Measurements from ENCODE around the gene TWNK.

TWNK gene
- total RNA-seq = 4.0 to 85.4 (median 20.5) reads per million in 9 experiments

- ATAC-seq (replicated peaks) = peak; percentile 97
- Mint-ChIP-seq H3K9me3 (no peaks in the 10 kb centered on the region), H3K27ac (peak within 1 kb of the TSS; percentile 88 to 94), H3K4me3 (peak within 1 kb of the TSS; percentile 91 to 93), H3K4me1 (ENCODE audit: low read depth in 2 of 2) (peaks cover 27 to 31% of the 10 kb centered on the region in 2 donors), H3K27me3 (no peaks in the 10 kb centered on the region), H3K36me3 (ENCODE audit: insufficient read depth) (peaks cover 17% of the 10 kb centered on the region)
- DNase-seq = peak; percentile 80 to 81 (median 80)
Measured at GRCh38 chr10:100986952-100987684, at the start of gene TWNK, which contains the start of gene MRPL43. Gene TWNK, plus strand, starts transcription at chr10:100987543. Its CDS starts 668 bp downstream, at chr10:100988211. Gene MRPL43, minus strand, starts transcription at chr10:100987497. Its CDS starts 54 bp downstream, at chr10:100987443.

DNA sequence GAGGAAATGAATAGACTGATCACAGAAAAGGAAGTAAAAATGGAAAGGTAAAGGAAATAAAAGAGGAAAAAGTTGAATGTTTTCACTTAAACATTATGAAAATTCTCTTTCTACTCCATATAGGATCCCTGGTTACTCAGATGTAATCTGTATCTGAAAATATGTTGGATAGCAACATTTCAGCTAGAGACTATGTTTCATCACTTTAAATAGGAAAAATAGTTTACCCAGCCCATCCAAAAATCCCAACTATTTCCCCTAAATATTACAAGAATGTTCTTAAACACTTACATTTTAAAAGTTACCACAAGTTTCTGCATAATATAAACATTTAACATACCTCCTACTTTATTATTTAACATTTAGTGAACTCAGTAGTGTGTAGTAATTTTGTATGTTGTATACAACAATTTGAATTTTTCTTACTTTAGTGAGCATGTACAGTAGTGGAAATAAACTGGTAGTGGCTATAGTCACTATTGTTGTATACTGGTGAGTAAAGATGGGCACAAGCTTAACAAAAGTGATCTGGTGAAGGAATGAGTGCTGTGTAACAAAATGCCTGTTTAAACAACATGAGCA lies 47.5 kb upstream of the TWNK start:
- Mint-ChIP-seq H3K27ac (no peak overlapping the region), H3K27me3 (no peaks in the 10 kb centered on the region), H3K9me3 (no peaks in the 10 kb centered on the region), H3K36me3 (ENCODE audit: insufficient read depth) (peaks cover 56% of the 10 kb centered on the region), H3K4me1 (ENCODE audit: low read depth in 2 of 2) (peaks cover 0 to 13% of the 10 kb centered on the region in 2 donors), H3K4me3 (no peak overlapping the region)
- ATAC-seq (replicated peaks) = no peak
- DNase-seq = no peak

DNA sequence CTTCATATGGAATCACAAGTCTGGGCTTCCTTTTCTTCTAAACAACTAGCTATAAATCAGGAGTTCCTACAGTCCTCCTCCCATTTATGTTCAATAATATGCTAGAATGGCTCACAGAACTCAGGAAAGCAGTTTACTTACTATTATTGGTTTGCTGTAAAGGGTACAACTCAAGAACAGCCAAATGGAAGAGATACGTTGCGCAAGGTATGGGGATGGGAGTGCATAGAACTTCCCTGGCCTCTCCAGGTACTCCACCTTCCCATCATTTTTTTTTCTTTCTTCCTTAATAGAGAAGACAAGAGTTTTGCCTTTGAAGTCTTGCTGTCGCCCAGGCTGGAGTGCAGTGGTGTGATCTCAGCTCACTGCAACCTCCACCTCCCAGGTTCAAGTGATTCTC lies 45.1 kb upstream of the TWNK start:
- no peak overlapping the region for H3K27ac Mint-ChIP-seq
- H3K4me3 Mint-ChIP-seq = no peak overlapping the region
- peaks cover 62% of the 10 kb centered on the region for H3K36me3 Mint-ChIP-seq (ENCODE audit: insufficient read depth)
- peaks cover 0 to 13% of the 10 kb centered on the region in 2 donors for H3K4me1 Mint-ChIP-seq (ENCODE audit: low read depth in 2 of 2)
- ATAC-seq (replicated peaks) (no peak), DNase-seq (no peak)
- H3K27me3 Mint-ChIP-seq = no peaks in the 10 kb centered on the region
- H3K9me3 Mint-ChIP-seq = no peaks in the 10 kb centered on the region

DNA sequence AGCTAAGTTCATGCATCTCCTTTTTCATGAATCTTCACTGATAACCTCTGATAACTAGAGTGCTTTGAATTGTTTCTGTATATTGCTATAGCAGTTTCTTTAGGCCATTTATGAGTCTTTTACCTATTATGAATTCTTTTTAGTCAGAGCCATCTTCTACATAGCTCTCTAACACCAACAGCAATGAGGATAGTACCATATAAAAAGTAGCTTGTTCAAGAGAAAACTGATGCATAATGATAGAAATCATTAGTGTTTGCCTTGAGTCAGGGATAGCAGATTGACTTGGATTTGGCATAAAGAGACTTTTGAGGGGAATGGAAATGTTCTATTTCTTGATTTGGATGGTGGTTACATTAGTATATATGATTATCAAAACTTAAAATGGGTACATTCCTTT lies 43.8 kb upstream of the TWNK start:
- H3K27me3 Mint-ChIP-seq = no peaks in the 10 kb centered on the region
- ATAC-seq (replicated peaks) (no peak), DNase-seq (no peak)
- no peaks in the 10 kb centered on the region for H3K9me3 Mint-ChIP-seq
- H3K4me1 Mint-ChIP-seq (ENCODE audit: low read depth in 2 of 2) = peaks cover 0 to 13% of the 10 kb centered on the region in 2 donors
- peak overlapping the region in 1 of 2 donors; percentile 89 for H3K27ac Mint-ChIP-seq
- H3K4me3 Mint-ChIP-seq = no peak overlapping the region
- H3K36me3 Mint-ChIP-seq (ENCODE audit: insufficient read depth) = peaks cover 60% of the 10 kb centered on the region

- Mint-ChIP-seq H3K36me3 (ENCODE audit: insufficient read depth) (peaks cover 67% of the 10 kb centered on the region), H3K4me3 (no peak overlapping the region), H3K9me3 (no peaks in the 10 kb centered on the region), H3K27ac (no peak overlapping the region), H3K27me3 (no peaks in the 10 kb centered on the region), H3K4me1 (ENCODE audit: low read depth in 2 of 2) (peaks cover 0 to 13% of the 10 kb centered on the region in 2 donors)
- ATAC-seq (replicated peaks) = no peak
- no peak for DNase-seq
Measured at GRCh38 chr10:100945754-100946153, 41.6 kb upstream of the TWNK start.

DNA sequence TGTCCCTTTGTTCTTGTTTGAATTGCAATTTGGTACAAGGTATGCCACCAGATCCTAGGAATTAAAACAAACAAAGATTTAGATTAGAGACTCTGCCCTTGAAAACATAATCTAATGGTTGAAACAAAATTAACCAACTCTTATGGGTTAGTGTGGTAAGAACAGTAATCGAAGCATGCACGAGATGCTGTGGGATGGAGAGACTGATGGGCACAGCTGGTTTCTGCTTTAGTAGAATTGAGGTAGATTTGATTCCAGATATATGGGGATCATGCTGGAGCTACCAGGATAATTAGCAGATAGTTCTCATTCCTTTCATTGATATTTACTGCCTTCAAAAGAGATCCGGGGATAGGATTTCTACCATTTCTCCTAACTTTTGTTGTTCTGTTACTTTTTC lies 38.4 kb upstream of the TWNK start:
- Mint-ChIP-seq H3K4me1 (ENCODE audit: low read depth in 2 of 2) (peaks cover 0 to 3% of the 10 kb centered on the region in 2 donors), H3K27ac (no peak overlapping the region), H3K27me3 (no peaks in the 10 kb centered on the region), H3K9me3 (no peaks in the 10 kb centered on the region), H3K36me3 (ENCODE audit: insufficient read depth) (peaks cover 87% of the 10 kb centered on the region), H3K4me3 (no peak overlapping the region)
- DNase-seq (no peak), ATAC-seq (replicated peaks) (no peak)

DNA sequence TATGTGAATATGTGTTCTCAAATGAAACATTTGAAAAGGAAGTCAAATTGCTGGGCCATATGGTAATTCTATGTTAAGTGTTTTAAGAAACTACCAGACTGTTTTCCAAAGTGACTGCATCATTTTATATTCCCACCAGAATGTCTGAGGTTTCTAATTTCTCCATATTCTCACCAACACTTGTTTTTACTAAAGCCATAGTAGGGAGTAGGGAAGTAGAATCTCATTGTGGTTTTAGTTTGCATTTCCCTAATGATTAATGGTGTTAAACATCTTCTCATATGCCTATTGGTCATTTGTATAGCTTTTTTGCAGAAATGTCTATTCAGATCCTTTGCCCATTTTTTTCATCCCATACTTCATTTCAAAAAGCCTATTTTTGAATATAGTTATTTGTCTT lies 27.1 kb upstream of the TWNK start:
- ATAC-seq (replicated peaks) = no peak
- Mint-ChIP-seq H3K36me3 (ENCODE audit: insufficient read depth) (peaks cover 60% of the 10 kb centered on the region), H3K27me3 (no peaks in the 10 kb centered on the region), H3K27ac (no peak overlapping the region), H3K4me1 (ENCODE audit: low read depth in 2 of 2) (no peaks in the 10 kb centered on the region), H3K4me3 (no peak overlapping the region), H3K9me3 (no peaks in the 10 kb centered on the region)
- DNase-seq = no peak

DNA sequence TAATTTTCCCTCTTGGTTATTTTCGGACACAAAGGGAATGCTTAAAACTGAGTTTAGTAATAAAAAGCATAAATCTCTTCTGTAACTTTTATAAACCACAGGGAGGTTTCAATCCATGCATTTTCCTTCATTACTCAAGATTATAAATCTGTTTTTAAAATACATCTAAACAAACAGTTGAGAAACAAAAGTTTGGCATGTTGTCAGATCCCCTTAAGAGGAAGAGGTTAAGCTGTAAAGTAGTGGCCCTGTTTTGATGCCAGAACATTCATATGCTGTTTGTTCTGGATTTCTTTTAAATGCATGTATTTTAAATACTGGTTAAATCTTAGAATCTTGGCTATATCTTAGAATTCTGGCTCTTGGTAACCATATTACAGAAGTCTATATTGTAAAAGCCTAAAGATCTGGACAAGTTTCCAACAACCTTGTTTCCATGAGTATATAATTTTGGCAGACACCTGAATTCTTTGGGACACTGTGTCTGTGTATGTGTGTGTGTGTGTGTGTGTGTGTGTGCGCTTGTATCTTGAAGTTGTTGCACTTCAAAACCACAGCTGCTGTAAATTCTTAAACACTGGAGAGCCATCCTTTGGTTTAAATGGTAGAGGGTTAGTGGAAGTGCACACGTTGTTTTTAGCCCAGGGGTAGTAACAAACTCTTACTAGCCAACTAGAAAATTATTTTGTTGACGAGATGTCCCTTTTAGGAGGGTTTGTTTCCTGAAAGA lies 24.8 kb upstream of the TWNK start:
- H3K4me3 Mint-ChIP-seq = no peak overlapping the region
- peaks cover 43% of the 10 kb centered on the region for H3K36me3 Mint-ChIP-seq (ENCODE audit: insufficient read depth)
- no peaks in the 10 kb centered on the region for H3K9me3 Mint-ChIP-seq
- H3K27me3 Mint-ChIP-seq = no peaks in the 10 kb centered on the region
- no peaks in the 10 kb centered on the region for H3K4me1 Mint-ChIP-seq (ENCODE audit: low read depth in 2 of 2)
- ATAC-seq (replicated peaks) = no peak
- DNase-seq = no peak
- no peak overlapping the region for H3K27ac Mint-ChIP-seq

- H3K4me3 Mint-ChIP-seq = no peak overlapping the region
- H3K27ac Mint-ChIP-seq = no peak overlapping the region
- peaks cover 6 to 8% of the 10 kb centered on the region in 2 donors for H3K4me1 Mint-ChIP-seq (ENCODE audit: low read depth in 2 of 2)
- DNase-seq (no peak), ATAC-seq (replicated peaks) (no peak)
- H3K9me3 Mint-ChIP-seq = no peaks in the 10 kb centered on the region
- H3K36me3 Mint-ChIP-seq (ENCODE audit: insufficient read depth) = peaks cover 34% of the 10 kb centered on the region
- no peaks in the 10 kb centered on the region for H3K27me3 Mint-ChIP-seq
Measured at GRCh38 chr10:100963826-100964225, 23.5 kb upstream of the TWNK start.

DNA sequence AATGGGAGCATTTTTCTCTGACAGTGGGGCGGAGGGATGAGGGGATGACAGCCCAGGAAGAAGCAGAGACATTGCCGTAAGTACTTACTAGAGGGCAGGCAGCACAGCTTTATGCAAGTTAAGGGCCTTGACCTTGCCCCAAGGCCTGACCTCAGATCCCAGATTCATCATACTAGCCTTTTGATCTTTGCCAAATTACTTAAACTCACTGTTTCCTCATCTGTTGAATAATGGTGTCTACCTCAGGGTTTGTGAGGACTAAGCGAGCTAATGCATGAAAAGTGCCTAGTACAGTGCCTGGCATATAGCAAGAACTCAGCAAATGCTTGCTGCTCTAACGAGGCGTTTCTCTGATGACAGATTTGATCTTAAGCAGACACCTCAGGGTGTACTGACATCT lies 21.5 kb upstream of the TWNK start:
- peaks cover 22% of the 10 kb centered on the region for H3K36me3 Mint-ChIP-seq (ENCODE audit: insufficient read depth)
- ATAC-seq (replicated peaks) = no peak
- H3K27me3 Mint-ChIP-seq = no peaks in the 10 kb centered on the region
- H3K9me3 Mint-ChIP-seq = no peaks in the 10 kb centered on the region
- DNase-seq = no peak
- H3K4me3 Mint-ChIP-seq = no peak overlapping the region
- peaks cover 9 to 18% of the 10 kb centered on the region in 2 donors for H3K4me1 Mint-ChIP-seq (ENCODE audit: low read depth in 2 of 2)
- no peak overlapping the region for H3K27ac Mint-ChIP-seq

GRCh38 chr10:100966887-100967286 lies 20.5 kb upstream of the TWNK start:
- Mint-ChIP-seq H3K4me3 (no peak overlapping the region), H3K27me3 (no peaks in the 10 kb centered on the region), H3K27ac (no peak overlapping the region), H3K4me1 (ENCODE audit: low read depth in 2 of 2) (peaks cover 9 to 18% of the 10 kb centered on the region in 2 donors), H3K9me3 (no peaks in the 10 kb centered on the region), H3K36me3 (ENCODE audit: insufficient read depth) (peaks cover 14% of the 10 kb centered on the region)
- ATAC-seq (replicated peaks) = no peak
- DNase-seq = no peak

- H3K4me3 Mint-ChIP-seq = no peak overlapping the region
- peaks cover 10% of the 10 kb centered on the region for H3K36me3 Mint-ChIP-seq (ENCODE audit: insufficient read depth)
- no peaks in the 10 kb centered on the region for H3K27me3 Mint-ChIP-seq
- ATAC-seq (replicated peaks) = no peak
- no peak overlapping the region for H3K27ac Mint-ChIP-seq
- no peak for DNase-seq
- no peaks in the 10 kb centered on the region for H3K9me3 Mint-ChIP-seq
- peaks cover 9 to 18% of the 10 kb centered on the region in 2 donors for H3K4me1 Mint-ChIP-seq (ENCODE audit: low read depth in 2 of 2)
Measured at GRCh38 chr10:100967332-100967731, 20.0 kb upstream of the TWNK start.

DNA sequence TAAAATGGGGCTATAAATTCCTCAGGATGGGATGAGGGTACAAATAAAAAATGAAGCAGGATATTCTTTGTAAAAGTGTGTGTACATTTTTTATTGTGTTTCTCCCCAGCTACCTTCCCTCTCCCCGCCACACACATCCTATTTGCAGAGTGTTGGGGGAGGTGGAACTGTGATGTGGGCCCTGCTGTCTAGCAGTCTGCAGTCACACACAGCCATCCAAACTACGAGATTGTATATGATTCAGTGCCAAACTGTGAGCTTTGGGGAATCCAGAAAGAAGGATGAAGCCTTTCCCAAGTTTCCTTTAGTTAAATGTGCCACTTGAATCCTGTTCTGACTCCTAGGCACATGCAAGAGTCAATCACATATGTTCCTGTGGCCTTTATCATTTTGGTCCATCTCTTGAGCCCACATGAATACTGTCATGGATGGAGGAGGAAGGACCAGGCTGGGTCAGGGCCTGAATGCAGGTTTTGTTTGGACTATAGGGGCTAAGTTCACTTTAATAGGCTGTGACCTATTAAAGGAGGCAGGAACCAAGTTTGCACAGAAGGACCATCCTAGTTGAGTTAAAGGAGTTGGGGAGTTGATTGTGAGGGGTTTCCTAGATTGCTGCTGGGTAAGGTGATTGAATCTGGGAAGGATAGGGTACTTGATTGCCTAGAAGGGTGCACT lies 19.1 kb upstream of the TWNK start:
- Mint-ChIP-seq H3K36me3 (ENCODE audit: insufficient read depth) (peaks cover 6% of the 10 kb centered on the region), H3K9me3 (no peaks in the 10 kb centered on the region), H3K27ac (peak overlapping the region in 1 of 2 donors; percentile 52), H3K4me1 (ENCODE audit: low read depth in 2 of 2) (peaks cover 9 to 18% of the 10 kb centered on the region in 2 donors), H3K27me3 (no peaks in the 10 kb centered on the region), H3K4me3 (peak overlapping the region; percentile 62 to 68)
- ATAC-seq (replicated peaks) = no peak
- DNase-seq = no peak
